GM18505 (cell line): Measurements from ENCODE around the gene GUCY1A2.
"Not testable (repeated sequence)": the region's sequence is repeated elsewhere in the genome, so short reads cannot be mapped to it uniquely, and the experiment has no call there.

Experiments used
- ATAC-seq: cut with Tn5 transposase; IDR thresholded peaks from one replicate; pipeline ENCODE4 v1.9.1; 2021; ENCODE audit not compliant: unreplicated experiment
- POLR2A ChIP-seq: IDR thresholded peaks from 4 replicates; pipeline ENCODE4 v1.6.1; 2011; ENCODE audit warnings: borderline replicate concordance; ENCODE audit not compliant: insufficient read depth, insufficient read length; ENCODE audit errors: extremely low read depth

GUCY1A2 gene

GRCh38 chr11:106828976-106829375, 189.3 kb downstream of the GUCY1A2 start:
- no peak for TF ChIP-seq POLR2A
- ATAC-seq = no peak

GRCh38 chr11:106828576-106828975, 189.7 kb downstream of the GUCY1A2 start:
- no peak for TF ChIP-seq POLR2A
- ATAC-seq = no peak

GRCh38 chr11:106827687-106828086, 190.6 kb downstream of the GUCY1A2 start:
- no peak for ATAC-seq
- TF ChIP-seq POLR2A = no peak

GRCh38 chr11:106826558-106826957, 191.7 kb downstream of the GUCY1A2 start:
- ATAC-seq = not testable (repeated sequence)

GRCh38 chr11:106821826-106822225, 196.4 kb downstream of the GUCY1A2 start:
- no peak for TF ChIP-seq POLR2A
- no peak for ATAC-seq

GRCh38 chr11:106821291-106821690, 197.0 kb downstream of the GUCY1A2 start:
- ATAC-seq = no peak
- TF ChIP-seq POLR2A = no peak

- no peak for ATAC-seq
- no peak for TF ChIP-seq POLR2A
Observed at GRCh38 chr11:106818443-106818842, 199.8 kb downstream of the GUCY1A2 start.

- TF ChIP-seq POLR2A = no peak
- ATAC-seq = no peak
Observed at GRCh38 chr11:106815209-106815608, 203.1 kb downstream of the GUCY1A2 start.

GRCh38 chr11:106813806-106814205, 204.5 kb downstream of the GUCY1A2 start:
- TF ChIP-seq POLR2A = no peak
- no peak for ATAC-seq

GRCh38 chr11:106794058-106794457, 224.2 kb downstream of the GUCY1A2 start:
- ATAC-seq = no peak
- TF ChIP-seq POLR2A = no peak

- no peak for ATAC-seq
- no peak for TF ChIP-seq POLR2A
Observed at GRCh38 chr11:106789406-106789805, 228.9 kb downstream of the GUCY1A2 start.

- no peak for TF ChIP-seq POLR2A
- ATAC-seq = no peak
Observed at GRCh38 chr11:106787454-106787853, 230.8 kb downstream of the GUCY1A2 start.

GRCh38 chr11:106785913-106786650, 232.2 kb downstream of the GUCY1A2 start:
- no peak for TF ChIP-seq POLR2A
- ATAC-seq = no peak

GRCh38 chr11:106777302-106777701, 241.0 kb downstream of the GUCY1A2 start:
- ATAC-seq = not testable (repeated sequence)
